Measurements from ENCODE around the gene AQP9.

DNA sequence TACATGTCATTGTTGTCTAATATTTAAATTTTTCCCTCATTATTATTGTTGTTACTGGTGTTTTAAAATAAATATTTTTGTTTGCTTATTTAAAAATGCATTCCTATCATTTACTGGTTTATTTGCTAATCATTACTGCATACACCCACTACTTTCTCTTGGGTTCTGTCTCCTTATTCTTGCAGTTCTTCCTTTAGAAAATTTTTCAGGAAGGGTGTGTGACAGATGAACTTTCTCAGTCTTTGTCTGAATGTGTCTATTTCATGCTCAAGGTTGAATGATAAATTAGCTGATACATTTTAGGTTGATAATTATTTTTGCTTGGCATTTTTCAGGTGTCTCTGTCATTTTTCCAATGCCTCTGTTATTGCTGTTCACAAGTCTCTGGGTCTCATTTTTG is 7.4 kb downstream of the AQP9 start:
- TF ChIP-seq, protein P1, sequence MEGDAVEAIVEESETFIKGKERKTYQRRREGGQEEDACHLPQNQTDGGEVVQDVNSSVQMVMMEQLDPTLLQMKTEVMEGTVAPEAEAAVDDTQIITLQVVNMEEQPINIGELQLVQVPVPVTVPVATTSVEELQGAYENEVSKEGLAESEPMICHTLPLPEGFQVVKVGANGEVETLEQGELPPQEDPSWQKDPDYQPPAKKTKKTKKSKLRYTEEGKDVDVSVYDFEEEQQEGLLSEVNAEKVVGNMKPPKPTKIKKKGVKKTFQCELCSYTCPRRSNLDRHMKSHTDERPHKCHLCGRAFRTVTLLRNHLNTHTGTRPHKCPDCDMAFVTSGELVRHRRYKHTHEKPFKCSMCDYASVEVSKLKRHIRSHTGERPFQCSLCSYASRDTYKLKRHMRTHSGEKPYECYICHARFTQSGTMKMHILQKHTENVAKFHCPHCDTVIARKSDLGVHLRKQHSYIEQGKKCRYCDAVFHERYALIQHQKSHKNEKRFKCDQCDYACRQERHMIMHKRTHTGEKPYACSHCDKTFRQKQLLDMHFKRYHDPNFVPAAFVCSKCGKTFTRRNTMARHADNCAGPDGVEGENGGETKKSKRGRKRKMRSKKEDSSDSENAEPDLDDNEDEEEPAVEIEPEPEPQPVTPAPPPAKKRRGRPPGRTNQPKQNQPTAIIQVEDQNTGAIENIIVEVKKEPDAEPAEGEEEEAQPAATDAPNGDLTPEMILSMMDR (IDR thresholded peaks at IDR 0.05; ENCODE audit: low read length) = no peak
- TF ChIP-seq EZH2phosphoT487 (IDR thresholded peaks at IDR 0.05; ENCODE audit: low read length) (no peak), EZH2 (optimal IDR thresholded peaks at IDR 0.05; ENCODE audit: low read depth, low read length) (no peak)
